Bone marrow (tissue), 2 donors: ENCODE measurements around the gene PRRC2B.
A peak's percentile ranks its signal among the peaks of the same experiment; 100 is the strongest.

Source experiments
- DNase-seq, 2 donors: peaks; one replicate each; lab custom pipeline; 2025; lab: John Stamatoyannopoulos, UW

PRRC2B gene

DNA sequence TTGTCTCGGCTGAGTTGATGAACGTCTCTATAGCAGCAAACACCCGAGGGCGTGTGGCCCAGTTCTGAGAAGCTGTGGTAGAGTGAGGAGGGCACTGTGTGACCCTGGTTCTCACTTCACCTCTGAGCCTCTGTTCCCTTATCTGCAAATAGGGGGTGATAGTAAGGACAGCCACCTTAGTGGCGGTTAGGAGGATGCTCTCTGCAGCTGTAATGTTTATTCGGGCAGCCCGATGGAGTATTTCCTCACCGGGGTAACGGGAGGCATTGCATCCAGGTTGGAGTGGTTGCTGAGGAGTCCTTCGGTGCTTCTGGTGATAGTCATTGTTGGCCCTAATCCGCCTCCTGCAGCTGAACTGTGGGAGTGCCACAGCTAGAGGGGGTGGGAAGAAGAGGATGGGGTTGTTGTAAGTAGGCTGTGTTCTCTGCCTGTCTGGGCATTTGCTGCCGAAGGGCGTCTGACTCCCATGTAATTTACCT is 13.9 kb downstream of the PRRC2B start:
- DNase-seq = no peak

DNA sequence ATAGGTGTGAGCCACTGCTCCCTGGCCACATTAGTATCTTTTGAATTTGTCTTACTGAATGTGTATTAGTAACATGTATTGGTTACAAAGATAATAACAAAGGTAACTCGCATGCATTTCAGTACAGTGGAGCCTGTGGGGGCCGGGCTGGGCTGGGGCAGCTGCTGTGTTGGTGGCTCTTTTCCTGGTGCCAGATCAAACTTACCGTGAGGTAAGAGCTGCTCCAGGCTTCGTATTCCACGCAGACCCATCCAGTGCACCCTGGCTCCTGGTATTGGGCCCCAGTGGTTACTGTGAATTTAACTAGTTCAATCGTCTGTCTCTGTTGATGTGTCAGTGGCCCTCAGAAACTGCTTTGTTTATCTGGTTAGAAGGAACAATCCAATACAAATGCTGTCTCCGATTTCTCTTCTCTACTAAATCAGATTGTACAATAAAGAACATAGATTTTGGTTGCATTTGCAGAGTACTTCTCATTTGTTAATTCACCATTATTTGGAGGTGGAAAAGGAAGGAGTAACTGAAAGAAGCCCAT is 15.6 kb downstream of the PRRC2B start:
- DNase-seq = no peak

DNA sequence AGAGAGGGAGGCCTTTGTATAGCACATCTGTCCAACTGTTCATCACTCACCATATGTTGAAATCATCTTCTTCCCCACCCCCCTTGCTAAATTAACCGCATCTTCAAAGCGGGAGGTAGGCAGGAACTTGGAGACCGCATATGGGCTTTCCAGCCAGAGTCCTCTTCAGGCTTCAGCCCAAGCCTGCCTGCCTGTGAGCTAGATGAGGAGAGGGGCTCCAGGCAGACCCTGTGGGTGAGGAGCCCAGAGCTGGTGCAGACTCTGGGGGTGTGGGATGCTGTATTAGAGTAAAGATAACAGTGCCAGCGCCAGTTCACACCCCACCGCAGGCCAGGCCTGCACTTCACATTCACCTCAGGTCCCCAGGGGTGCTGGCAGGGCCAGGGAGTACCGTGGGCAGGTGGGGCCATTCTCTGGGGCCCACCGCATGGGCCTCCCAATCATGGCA is 16.2 kb downstream of the PRRC2B start:
- DNase-seq = peak; percentile 14 to 35

DNA sequence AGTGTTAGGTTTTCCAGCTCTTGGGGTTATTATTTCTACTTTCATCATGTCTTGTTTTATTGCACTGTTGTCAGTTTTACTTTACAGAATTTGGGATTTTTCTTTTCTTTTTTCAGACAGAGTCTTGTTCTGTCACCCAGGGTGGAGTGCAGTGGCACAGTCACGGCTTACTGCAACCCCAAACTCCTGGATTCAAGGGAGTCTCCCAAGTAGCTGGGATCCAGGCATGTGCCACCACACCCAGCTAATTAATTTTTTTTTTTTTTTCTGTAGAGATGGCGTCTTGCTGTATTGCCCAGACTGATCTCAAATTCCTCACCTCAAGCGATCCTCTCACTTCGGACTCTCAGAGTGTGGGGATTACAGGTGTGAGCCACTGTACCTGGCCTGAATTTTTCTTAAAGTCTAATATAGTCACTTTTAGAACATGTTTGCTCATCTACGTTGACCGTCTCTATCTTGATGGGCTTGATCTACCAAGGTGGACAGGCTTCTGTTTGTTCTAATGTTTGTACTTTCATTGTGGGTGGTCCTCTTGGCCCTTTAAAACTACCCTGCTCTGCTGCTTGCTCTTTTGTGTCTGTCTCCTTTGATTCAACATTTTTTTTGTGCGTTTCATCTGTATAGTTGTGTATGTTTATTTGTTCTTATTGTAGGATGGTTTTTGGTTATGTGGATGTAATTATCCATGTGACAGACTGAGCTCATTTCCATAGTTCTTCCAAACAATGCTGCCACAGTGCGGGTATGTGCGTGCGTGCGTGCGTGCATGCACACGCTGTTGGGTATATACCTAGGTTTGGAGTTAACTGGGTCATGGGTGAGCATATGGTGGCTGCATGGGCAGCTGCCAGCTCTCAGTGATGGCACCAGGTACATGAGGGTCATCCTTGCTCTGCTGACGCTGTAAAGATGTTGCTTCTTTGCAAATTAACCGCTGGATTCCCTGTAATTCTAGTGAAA is 18.1 kb downstream of the PRRC2B start:
- no peak for DNase-seq

DNA sequence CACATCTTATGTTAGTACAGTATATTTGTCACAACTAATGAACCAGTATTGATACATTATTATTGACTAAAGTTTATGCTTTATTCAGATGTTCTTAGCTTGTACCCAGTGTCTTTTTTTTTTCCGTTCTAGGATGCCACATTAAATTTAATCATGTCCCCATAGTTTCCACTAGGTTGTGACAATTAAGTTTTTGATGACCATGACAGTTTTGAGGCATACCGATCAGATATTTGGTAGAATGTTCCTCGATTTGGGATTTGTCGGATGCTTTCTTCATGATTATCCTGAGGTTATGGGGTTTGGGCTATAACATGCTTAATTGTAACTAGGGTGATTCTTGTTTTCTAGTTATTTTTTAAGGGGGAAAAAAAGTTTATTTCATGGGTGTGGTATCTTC is 22.6 kb downstream of the PRRC2B start:
- no peak for DNase-seq

DNA sequence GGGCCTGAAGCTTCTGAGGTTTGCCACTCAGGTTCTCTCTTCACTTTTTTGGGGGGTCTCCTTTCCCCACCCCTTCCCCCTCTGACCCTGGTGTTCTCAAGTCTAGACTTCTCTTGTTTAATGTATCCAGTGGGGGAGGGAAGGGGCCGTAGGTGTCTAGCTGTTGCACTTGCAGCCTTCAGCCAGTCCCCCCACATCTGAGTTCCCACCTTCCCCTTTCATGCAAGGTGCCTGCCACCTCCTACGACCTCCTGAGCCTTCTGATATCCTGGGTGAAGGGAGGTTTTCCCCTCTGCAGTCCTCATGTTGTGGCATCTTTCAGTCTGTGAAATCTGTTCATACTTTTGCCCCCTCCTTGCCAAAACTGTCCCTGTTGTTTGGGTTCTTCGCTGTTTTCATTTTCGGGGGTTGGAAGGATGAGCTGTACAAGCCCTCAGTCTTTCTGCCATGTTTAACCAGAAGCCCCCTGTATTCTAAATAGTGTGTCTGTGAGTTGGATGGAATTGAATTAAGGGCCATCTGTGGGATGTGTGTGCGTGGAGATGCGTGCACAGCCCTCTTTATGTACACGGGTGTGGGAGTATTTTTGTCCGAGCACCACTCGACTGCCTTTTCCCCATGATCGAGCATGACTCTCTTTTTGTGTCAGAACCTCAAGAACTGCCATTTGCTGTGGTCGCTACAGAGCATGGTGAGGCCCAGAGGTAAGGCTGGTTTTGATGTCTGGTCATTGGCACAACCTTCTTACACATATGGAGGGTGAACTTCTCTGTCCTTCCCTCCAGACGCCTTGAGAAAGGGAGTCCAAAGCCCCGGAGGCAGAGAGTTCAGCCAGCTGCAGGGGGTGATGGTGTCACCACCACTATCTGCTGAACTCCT is 23.6 kb downstream of the PRRC2B start:
- no peak for DNase-seq

DNA sequence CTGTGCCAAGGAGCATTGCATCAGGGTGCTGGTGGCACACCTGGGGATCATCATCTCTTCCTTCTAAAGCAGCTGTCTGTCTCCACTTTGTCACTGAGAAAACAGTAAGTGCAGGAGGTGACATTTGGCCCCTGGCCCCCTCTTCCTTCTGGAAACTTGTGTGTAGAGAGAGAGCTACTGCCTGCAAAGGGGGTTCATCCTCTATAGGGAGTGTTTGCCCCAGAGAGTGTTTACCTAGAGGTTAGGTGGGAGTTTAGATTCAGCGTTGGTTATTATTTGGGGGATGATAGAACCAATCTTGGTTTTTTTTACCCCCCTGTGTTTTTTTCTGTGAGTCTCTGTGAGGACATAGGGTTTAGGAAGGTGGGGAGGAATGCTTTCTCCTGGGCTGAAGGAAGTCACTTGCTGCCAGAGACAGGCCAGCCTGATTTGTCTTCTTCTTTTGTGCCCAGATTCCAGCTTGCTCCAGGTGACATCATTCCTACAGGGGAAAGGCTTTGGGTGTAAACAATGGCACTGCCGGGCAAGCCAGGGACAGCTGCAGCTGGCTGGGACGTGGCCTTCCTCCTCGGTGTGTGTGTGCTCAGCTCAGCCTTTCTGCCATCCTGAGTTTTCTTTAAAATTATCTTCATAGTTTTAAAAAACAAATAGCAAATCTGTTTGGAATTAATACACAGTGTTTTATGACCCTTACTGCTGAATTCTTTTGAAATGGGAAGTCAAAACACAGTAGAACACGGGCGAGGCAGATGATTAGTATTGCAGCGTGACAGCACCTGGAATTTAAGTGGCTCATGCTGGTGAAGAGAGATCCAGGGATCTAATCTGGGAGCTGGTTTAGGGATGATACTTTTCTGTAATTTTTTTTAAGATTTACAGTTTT is 24.5 kb downstream of the PRRC2B start:
- DNase-seq = no peak

DNA sequence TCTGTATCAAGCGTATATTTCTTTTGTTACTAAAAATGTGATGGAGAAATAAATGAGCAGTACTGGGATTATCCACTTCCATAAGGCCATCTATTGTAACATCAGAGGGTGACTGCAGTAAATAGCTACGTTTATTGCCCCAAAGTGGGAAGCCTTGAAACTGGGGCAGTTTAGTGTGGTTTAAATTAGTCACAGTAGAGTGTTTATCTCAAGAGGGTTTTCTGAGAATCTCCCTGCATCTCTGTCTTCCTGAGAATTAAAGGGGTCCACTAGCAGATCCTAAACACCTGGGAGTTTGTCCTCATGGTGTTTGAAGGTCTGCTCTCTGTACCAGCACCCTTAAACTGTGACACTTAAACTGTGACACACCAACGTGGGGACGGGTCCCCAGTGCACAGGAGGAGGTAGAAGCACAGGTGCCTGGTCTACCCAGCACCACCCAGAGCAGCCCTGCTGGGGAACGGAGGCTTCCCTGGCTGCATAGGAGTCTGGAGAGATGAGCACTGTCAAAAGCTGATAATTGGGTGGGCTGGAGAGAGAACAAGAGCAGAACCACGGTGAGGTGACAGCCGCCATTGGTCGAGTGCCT is 25.2 kb downstream of the PRRC2B start:
- no peak for DNase-seq

DNA sequence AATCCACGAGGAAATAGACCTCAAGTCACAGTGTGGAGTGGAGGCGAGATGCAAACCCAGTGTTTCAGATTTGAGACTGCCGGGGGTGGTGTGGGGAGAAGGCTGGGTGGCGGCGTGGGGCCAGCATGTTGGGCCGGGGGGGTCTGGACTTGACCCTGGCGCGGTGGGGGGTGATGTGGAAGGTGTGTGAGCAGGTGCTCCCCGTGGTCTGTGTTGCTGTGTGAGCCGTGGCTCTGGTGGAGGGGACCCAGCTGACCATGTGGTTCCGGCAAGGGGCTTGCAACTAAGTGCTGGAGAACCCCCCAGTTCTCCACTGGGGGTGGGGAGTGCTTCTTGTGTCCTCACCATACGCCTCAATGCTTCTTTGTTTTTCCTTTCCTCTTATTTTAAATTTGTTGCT is 25.8 kb downstream of the PRRC2B start:
- no peak for DNase-seq

DNA sequence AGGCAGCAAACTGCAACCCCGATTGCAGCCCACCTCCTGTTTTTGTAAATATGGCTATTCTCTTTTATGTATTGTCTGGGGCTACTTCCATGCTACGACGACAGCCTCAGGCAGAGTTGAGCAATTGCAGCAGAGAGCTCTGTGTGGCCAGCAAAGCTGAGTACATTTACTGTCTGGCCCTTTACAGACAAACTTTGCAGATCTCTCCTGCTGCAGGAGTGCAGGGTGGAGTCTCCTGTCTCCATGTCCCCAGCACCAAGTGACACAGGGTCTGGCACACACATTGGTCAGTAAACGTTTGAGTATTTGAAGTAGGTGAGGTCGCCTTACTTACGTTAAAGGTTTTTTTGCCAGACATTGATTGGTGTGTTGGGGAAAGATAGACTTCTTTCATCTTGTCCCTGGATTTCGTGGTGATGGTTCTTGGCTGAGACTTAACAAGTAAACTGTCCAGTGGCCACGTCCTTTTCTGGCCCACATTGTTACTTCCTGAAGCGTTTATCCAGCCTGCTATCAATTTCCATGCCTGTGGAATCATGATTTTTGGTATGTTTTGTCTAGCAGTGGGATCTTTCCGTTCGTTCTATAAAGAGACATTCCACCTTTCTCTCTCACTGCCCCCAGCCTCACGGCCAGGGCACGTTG is 27.2 kb downstream of the PRRC2B start:
- DNase-seq = no peak

DNA sequence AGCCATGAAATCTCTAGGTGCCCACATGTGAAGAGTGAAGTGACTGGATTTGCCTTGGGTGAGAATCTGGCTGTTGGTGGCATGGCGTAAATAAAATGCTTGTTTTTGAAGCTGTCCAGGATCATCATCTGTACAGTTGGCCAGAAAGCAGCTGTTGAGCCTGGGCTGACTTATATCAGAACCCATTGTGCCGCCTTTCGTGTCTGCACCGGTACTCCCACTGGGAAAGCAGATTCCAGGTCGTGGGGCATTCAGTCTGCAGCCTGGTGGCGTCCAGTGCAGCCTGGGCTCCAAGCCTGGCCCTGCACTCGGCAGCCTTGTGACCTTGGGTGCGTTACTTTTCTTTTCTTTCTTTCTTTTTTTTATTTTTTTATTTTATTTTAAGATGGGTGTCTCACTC is 27.8 kb downstream of the PRRC2B start:
- DNase-seq = no peak

DNA sequence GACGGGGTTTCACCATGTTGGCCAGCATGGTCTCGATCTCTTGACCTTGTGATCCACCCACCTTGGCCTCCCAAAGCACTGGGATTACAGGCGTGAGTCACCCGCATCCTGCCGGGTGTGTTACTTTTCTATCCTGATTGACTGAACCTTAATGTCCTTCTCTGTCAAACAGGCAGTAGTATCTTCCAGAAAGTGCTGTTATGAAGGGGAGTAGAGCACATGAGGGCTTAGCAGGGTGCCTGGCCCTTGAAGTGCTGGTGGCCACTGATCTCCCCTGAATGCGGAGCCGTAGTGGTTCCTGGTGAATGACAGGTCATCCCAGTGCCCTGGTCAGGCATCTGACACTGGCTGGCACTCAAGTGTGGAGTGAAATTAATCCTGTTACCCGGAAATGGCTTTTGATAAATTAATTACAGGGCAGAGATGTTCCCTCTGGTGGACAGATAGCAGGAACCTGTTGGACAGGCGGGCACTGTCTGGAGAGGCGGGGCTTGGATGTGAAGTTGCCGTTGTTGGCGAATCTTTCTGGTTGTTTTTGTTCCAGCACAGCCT is 28.4 kb downstream of the PRRC2B start:
- DNase-seq = no peak

DNA sequence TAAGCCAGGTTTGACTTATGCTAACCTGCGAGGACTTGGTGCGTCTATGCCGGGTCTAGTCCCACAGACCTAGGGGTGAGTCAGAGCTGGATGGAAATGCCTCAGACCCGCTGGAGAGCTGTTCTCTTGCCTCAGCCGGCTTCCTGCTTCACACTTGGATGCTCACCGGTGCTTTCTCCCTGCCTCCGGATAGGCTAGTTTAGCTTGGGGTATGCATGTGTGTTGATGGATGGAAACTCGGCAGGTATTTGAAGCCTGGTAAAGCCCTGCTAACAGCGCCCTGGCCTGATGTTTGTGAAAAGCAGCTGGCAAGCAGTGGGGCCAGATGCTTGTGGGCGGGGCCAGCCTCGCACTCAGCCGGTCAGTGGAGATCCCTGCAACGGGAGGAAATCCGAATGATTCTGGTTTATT is 29.3 kb downstream of the PRRC2B start:
- DNase-seq = no peak

DNA sequence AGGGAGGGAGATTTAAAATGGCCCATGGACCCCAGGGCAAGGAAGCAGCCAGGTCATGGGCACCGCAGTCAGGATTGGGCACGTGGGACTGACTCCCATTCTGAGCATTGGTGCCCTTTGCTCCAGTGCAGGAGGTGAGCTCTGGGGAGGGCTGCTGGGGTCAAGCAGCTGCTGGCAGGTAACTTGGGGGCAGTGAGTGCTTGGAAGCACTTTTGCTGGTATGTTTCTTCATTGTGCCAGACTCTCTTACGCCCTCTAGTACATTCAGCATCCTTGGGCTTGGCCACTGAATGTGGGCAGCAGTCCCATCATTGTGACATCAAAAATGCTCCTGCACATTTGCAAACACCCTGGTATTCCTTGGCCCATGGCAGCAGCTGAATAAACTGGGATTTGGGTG is 32.7 kb downstream of the PRRC2B start:
- no peak for DNase-seq

DNA sequence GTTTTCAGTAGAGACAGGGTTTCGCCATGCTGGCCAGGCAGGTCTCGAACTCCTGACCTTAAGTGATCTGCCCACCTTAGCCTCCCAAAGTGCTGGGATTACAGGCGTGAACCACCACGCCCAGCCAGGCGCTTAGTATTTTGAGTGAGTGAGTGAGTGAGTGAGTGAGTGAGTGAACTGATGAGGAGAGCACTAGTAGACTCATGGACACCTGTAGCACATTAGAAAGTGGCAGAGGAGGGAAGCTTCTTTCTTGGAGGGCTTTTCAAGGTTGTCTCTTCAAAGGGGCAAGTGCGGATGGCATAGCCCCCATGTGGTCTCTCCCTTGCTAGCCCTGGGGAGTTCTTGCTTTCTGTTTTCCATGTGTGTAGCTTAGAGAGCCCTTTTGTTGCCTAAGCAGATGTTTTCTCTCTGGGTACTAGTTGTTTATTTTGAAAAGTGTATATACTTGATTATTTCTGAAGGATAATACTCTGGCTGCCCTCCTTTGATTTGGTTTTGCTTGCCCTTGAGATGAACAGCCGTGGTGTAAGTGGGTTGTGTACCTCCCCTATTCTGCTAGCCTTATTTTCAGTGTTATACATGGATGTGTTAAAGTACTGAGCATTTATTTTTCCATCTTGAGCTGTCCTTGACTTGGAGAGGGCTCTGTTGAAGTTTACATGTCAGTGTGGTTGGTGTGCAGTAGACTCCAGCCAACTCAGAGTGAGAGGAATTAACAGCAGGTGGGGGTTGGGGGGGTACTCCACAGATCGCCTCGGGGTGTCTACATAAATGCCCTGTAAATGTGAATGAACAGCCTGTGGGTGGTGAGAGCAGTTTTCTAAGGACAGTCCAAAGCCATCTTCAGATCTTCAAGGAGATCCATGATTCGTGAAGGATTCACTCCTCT is 35.5 kb downstream of the PRRC2B start:
- DNase-seq = no peak

DNA sequence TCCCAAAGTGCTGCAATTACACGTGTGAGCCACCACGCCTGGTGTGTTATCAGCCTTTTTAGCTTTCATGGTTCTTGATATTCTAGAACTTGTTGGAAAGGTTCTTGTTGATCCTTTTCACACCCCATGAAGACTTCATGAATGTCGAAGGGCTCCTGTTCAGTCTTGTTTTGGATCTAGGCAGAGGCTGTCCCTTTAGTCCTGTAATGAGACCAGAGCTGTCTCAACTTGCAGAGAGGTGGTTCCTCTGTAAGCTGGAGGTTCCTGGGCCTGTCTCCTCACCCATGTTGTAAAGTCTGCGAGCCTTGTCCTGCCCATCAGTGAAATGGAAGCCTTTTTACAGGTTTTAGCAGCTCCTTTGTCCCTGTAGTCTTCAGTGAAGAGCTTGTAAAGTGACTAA is 38.2 kb downstream of the PRRC2B start:
- no peak for DNase-seq

DNA sequence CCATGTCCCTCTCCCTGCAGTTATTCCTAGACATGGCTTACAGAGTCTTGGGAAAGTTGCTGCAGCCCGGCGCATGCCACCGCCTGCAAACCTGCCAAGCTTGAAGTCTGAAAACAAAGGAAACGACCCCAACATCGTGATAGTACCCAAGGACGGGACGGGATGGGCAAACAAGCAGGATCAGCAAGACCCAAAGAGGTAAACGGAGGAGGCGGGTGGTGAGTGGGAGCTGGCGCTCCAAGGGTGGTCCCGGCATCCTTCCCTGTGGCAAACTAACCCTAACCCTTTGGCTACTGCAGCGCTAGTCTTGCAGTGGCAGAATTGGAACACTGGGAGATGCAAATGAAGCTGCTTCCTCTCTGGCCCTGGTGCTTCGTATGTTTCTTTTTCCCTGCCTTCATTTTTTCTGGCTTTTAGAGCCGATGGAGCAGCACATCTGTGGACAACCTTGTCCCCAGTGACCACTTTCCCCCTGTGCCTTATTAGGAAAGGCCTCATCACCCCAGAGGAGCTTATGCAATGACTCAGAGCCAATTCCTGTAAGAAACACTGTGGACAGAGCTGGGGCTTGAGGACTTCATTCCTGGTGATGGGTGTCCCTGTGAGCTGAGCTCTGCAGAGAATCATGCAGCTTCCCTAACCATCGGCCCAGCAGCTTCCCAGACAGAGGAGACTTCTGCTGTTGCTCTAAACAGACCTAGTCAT is 38.9 kb downstream of the PRRC2B start:
- no peak for DNase-seq

DNA sequence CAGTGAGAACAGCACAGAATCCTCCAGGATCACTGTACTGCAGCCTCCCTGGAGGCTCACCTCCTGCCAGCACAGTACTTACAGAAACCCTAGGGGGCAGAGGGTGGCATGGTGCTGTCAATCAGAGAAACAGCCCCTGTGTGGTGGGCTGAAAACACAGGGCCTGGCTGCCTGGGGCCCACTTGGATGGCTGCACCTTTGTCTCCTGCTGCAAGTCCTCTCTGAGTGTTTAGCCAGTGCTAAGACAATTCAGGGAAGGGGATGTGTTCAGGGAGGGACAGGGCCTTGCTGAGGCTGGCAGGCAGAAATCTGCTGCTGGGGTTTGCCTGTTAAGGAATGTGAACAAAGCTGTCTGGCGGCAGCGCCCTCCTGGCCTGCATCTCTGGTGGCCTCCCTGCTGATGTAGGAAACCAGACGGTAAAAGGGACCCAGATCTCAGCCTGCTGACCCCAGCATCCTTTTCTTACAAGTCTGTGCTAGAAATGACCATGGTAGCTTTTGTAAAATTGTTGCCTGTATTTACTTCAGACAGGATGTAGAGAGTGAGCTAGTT is 39.5 kb downstream of the PRRC2B start:
- no peak for DNase-seq
